ENCODE measurements around the gene ZMYND8.

DNA sequence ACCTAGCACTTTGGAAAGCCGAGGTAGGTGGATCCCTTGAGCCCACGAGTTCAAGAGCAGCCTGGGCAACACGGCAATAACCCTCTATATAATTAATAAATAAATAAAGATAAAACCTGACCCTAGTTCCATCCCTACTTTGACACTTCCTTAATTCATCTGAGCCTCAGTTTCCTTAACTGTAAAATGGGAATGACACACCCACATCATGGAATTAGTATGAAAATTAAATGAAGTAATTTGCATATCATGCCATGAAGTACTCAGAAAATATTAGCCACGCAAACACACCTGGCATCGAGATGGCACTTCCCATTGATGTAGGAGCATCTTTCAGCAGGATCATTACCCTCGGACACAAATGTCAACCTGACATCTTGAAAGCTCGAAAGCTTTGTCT is 19.1 kb downstream of the ZMYND8 start:
- TF ChIP-seq, protein P1, sequence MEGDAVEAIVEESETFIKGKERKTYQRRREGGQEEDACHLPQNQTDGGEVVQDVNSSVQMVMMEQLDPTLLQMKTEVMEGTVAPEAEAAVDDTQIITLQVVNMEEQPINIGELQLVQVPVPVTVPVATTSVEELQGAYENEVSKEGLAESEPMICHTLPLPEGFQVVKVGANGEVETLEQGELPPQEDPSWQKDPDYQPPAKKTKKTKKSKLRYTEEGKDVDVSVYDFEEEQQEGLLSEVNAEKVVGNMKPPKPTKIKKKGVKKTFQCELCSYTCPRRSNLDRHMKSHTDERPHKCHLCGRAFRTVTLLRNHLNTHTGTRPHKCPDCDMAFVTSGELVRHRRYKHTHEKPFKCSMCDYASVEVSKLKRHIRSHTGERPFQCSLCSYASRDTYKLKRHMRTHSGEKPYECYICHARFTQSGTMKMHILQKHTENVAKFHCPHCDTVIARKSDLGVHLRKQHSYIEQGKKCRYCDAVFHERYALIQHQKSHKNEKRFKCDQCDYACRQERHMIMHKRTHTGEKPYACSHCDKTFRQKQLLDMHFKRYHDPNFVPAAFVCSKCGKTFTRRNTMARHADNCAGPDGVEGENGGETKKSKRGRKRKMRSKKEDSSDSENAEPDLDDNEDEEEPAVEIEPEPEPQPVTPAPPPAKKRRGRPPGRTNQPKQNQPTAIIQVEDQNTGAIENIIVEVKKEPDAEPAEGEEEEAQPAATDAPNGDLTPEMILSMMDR (conservative IDR thresholded peaks at IDR 0.05 in 1 of 2, IDR thresholded peaks at IDR 0.05 in 1 of 2; ENCODE audit: low read depth in 1 of 2, low read length in 2 of 2): no peak
- TF ChIP-seq EZH2 (IDR thresholded peaks at IDR 0.05; ENCODE audit: low read length, missing control alignments): no peak
